Lung (tissue), 12 donors: ENCODE results near the gene TRPT1. TPM values are rescaled to one million over a fixed set of nuclear protein-coding genes. Genes with fewer than 3 reads are reported as not detected.

Experiments
- ATAC-seq: fragments of 200-7000 bp; cut with Tn5 transposase; one replicate; pipeline ENCODE4 v1.9.1; 2020; ENCODE audit warnings: moderate number of reproducible peaks; ENCODE audit not compliant: insufficient read depth, low FRiP score
- DNase-seq, 3 donors: peaks; one replicate each; pipeline ENCODE4 v3.0.0-alpha.2; 2013 to 2017
- H3K27ac ChIP-seq, 2 donors: one replicate each; pipeline ENCODE4 v1.5.1; 2013; ENCODE audit warnings: mild to moderate bottlenecking in 2 of 2, moderate library complexity in 2 of 2, control low read depth in 1 of 2, inconsistent platforms in 1 of 2, low read depth in 1 of 2, low read length in 1 of 2
- H3K27me3 ChIP-seq, 3 donors: one replicate each; pipeline ENCODE4 v1.5.1; 2013; ENCODE audit warnings: low read length in 2 of 3; ENCODE audit not compliant: control insufficient read depth in 3 of 3, insufficient read depth in 3 of 3
- H3K36me3 ChIP-seq, 4 donors: one replicate each; pipeline ENCODE4 v1.5.1; 2013; ENCODE audit warnings: low read length in 4 of 4, mild to moderate bottlenecking in 1 of 4, moderate library complexity in 1 of 4; ENCODE audit not compliant: control insufficient read depth in 4 of 4, insufficient read depth in 4 of 4
- H3K4me1 ChIP-seq, 5 donors: one replicate each; pipeline ENCODE4 v1.5.1; 2013; ENCODE audit warnings: low read length in 5 of 5, mild to moderate bottlenecking in 2 of 5, moderate library complexity in 1 of 5; ENCODE audit not compliant: control insufficient read depth in 5 of 5, insufficient read depth in 5 of 5
- H3K4me3 ChIP-seq: one replicate; pipeline ENCODE4 v1.5.1; 2013; ENCODE audit warnings: mild to moderate bottlenecking, control low read depth, moderate library complexity
- H3K9ac ChIP-seq, 2 donors: one replicate each; pipeline ENCODE4 v1.5.1; 2013; ENCODE audit warnings: low read length in 2 of 2, control low read depth in 1 of 2; ENCODE audit not compliant: insufficient read depth in 1 of 2
- H3K9me3 ChIP-seq, 4 donors: one replicate each; pipeline ENCODE4 v1.5.1; 2013; ENCODE audit warnings: low read length in 3 of 4, mild to moderate bottlenecking in 1 of 4, moderate library complexity in 1 of 4; ENCODE audit not compliant: control insufficient read depth in 4 of 4, insufficient read depth in 3 of 4
- CTCF ChIP-seq: IDR thresholded peaks from 2 replicates; pipeline ENCODE4 v1.5.1; 2012; ENCODE audit warnings: mild to moderate bottlenecking; ENCODE audit errors: control extremely low read depth, extremely low read depth
- WGBS, 2 donors: extraction: QIAGEN DNeasy Blood & Tissue Kit; methylation state at CpG; one replicate each; pipeline ENCODE4 v1.1.7; 2013; 5-methylcytosine and 5-hydroxymethylcytosine counted together
- polyA plus RNA-seq, 2 donors: library from polyadenylated mRNA; stranded (reverse); fragments of 200-250 nt; gene quantifications; one replicate each; pipeline ENCODE4 v1.2.1, GENCODE V29; 2013
- total RNA-seq, 2 donors: library from RNA; depleted of rRNA in 1 of 2; stranded (reverse); fragments of >200 nt in 1 of 2; gene quantifications; one replicate each; pipeline ENCODE4 v1.2.1, GENCODE V29; 2014 to 2021
- donor health status: control.
- donor health status: control.
- donor health status: Bipolar disorder and iron deficiency.
- donor health status: healthy.
- donor health status: DM: yes; HTN: yes; CAD: no.

Gene TRPT1
- total and polyA plus RNA-seq, 4 donors, result 18.3 to 62.5 (median 34.3) TPM

DNA sequence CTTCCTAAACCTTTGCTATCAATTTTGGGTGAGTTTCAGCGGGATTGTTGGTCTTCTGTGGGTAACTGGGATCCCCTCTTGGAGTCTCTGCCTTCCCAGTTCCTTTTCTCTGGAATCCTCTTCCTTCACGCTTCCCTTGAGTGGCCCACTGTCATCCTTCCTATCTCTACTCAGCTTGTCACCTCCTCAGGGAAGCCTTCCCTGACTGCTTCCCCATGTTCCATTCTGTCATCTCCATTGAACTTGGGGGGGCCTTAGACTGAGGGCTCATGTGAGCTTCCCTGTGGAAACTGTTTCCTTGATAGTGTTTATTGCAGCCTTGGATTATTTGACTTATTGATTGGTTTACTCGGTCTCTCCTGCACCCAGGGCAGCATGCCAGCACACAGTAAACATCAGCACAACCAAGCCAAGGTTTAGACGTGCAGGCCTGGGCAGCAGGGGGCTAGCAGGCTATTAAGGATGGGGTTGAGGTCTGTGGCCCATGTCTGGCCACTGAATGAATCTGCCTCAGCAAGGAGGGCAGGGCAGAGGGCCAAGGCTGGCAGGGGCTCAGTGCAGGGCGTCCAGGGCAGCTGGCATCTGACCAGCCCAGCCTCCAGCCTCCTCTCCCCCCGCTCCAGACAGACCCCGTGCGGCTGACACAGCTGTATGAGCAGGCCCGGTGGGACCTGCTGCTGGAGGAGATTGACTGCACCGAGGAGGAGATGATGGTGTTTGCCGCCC lies 7.2 kb downstream of the TRPT1 start:
- 82 to 89% methylated on average over 11 of the region's 11 CpGs for WGBS, 2 donors
- H3K36me3 ChIP-seq, result peaks cover 0 to 41% (median 0%) of the 10 kb centered on the region in 4 donors
- H3K27me3 ChIP-seq, result no peaks in the 10 kb centered on the region
- H3K9me3 ChIP-seq, result no peaks in the 10 kb centered on the region
- ATAC-seq (no peak), DNase-seq (no peak)
- TF ChIP-seq CTCF, result no peak
- no peak overlapping the region for H3K9ac ChIP-seq
- H3K4me1 ChIP-seq, result peaks cover 0 to 3% (median 0%) of the 10 kb centered on the region in 5 donors
- H3K27ac ChIP-seq, result no peak overlapping the region
- H3K4me3 ChIP-seq, result no peak overlapping the region

- Histone ChIP-seq H3K27me3 (no peaks in the 10 kb centered on the region), H3K27ac (no peak overlapping the region), H3K9me3 (no peaks in the 10 kb centered on the region), H3K9ac (no peak overlapping the region), H3K4me1 (peaks cover 0 to 3% (median 0%) of the 10 kb centered on the region in 5 donors), H3K36me3 (peaks cover 0 to 36% (median 0%) of the 10 kb centered on the region in 4 donors), H3K4me3 (no peak overlapping the region)
- no peak for TF ChIP-seq CTCF
- WGBS, 2 donors, result 84 to 89% methylated on average over 6 of the region's 6 CpGs
- DNase-seq (no peak), ATAC-seq (no peak)
Measured at GRCh38 chr11:64216879-64217278, 9.1 kb downstream of the TRPT1 start.

GRCh38 chr11:64211181-64211872 lies 14.7 kb downstream of the TRPT1 start:
- Histone ChIP-seq H3K27me3 (no peaks in the 10 kb centered on the region), H3K27ac (no peak overlapping the region), H3K9ac (no peak overlapping the region), H3K4me3 (no peak overlapping the region), H3K4me1 (peaks cover 0 to 22% (median 0%) of the 10 kb centered on the region in 5 donors), H3K36me3 (peaks cover 0 to 25% (median 2%) of the 10 kb centered on the region in 4 donors), H3K9me3 (peaks cover 0 to 2% (median 0%) of the 10 kb centered on the region in 4 donors)
- ATAC-seq, result no peak
- no peak for DNase-seq
- no peak for TF ChIP-seq CTCF
- 90 to 93% methylated on average over 30 of the region's 30 CpGs for WGBS, 2 donors
